Caco-2 (cell line): ENCODE data around the gene GINS2. TPM values are rescaled to one million over a fixed set of nuclear protein-coding genes. Genes with fewer than 3 reads are reported as not detected.

ENCODE experiments used
- BruUV-seq: library from RNA; stranded (reverse); fragments of 400-500 nt; replicated peaks from 2 replicates; lab custom pipeline; 2021; lab: Mats Ljungman, UMichigan
- CTCF ChIA-PET: fragments of 300-600 bp; sonication (Branson Sonifier 250); formaldehyde crosslinking; loops from one replicate; lab custom pipeline; 2022; ENCODE audit warnings: antibody characterized with exemption; lab: Charles Lee
- POLR2A ChIA-PET: fragments of 300-600 bp; sonication (Branson Sonifier 250); formaldehyde crosslinking; loops from one replicate; lab custom pipeline; 2022; ENCODE audit warnings: antibody characterized with exemption; lab: Charles Lee
- DNase-seq, 2 experiments: peaks; one replicate each; pipeline versions ENCODE4 v3.0.0 to v3.0.0-alpha.2; 2020 to 2022
- H3K27me3 ChIP-seq: replicated peaks from 2 replicates; pipeline ENCODE4 v1.6.0; 2011; ENCODE audit warnings: low read length; ENCODE audit not compliant: control insufficient read depth, insufficient read depth
- H3K36me3 ChIP-seq: 2 replicates; pipeline ENCODE4 v1.5.1; 2011; ENCODE audit warnings: low read length; ENCODE audit not compliant: control insufficient read depth, insufficient read depth
- H3K4me1 ChIP-seq: fragments of 250-450 bp; sonication (Bioruptor Pico); 2 replicates; pipeline ENCODE4 v1.5.1; 2020; ENCODE audit warnings: mild to moderate bottlenecking
- H3K4me3 ChIP-seq: 2 replicates; pipeline ENCODE4 v1.5.1; 2011; ENCODE audit warnings: low read depth, mild to moderate bottlenecking, control low read depth, low read length
- H3K9me3 ChIP-seq: fragments of 250-450 bp; sonication (Bioruptor Pico); 2 replicates; pipeline ENCODE4 v1.5.1; 2020; ENCODE audit warnings: mild to moderate bottlenecking, moderate library complexity
- H3K27ac Mint-ChIP-seq: one replicate; pipeline ENCODE4 v1.8.0; 2022; ENCODE audit warnings: mixed read lengths; ENCODE audit not compliant: unreplicated experiment
- H3K27me3 Mint-ChIP-seq: one replicate; pipeline ENCODE4 v1.8.0; 2022; ENCODE audit warnings: mixed read lengths; ENCODE audit not compliant: insufficient read depth, unreplicated experiment
- H3K36me3 Mint-ChIP-seq: one replicate; pipeline ENCODE4 v1.8.0; 2022; ENCODE audit warnings: mild to moderate bottlenecking, mixed read lengths; ENCODE audit not compliant: insufficient read depth, unreplicated experiment
- H3K4me1 Mint-ChIP-seq: one replicate; pipeline ENCODE4 v1.8.0; 2022; ENCODE audit warnings: low read depth, mixed read lengths; ENCODE audit not compliant: unreplicated experiment
- H3K4me3 Mint-ChIP-seq: one replicate; pipeline ENCODE4 v1.8.0; 2022; ENCODE audit warnings: mild to moderate bottlenecking, moderate library complexity, mixed read lengths; ENCODE audit not compliant: unreplicated experiment
- H3K9me3 Mint-ChIP-seq: one replicate; pipeline ENCODE4 v1.8.0; 2022; ENCODE audit warnings: mixed read lengths; ENCODE audit not compliant: unreplicated experiment
- CTCF ChIP-seq, 2 experiments: fragments of 200-600 bp in 1 of 2; IDR thresholded peaks; 1 replicate in 1 of 2; 2 replicates in 1 of 2; pipeline versions ENCODE4 v1.5.1 to v1.8.0; 2011 to 2022; ENCODE audit warnings: antibody characterized with exemption in 1 of 2, control low read depth in 1 of 2, inconsistent platforms in 1 of 2, low read depth in 1 of 2, low read length in 1 of 2, mild to moderate bottlenecking in 1 of 2, moderate library complexity in 1 of 2; ENCODE audit not compliant: insufficient read depth in 1 of 2, severe bottlenecking in 1 of 2, unreplicated experiment in 1 of 2
- intact Hi-C: fragments of 100-400 bp; cut with micrococcal nuclease; formaldehyde crosslinking; loops from one replicate; pipeline ENCODE4 v1.10.0; 2022; ENCODE audit not compliant: unreplicated experiment
- total RNA-seq: library from RNA; stranded (reverse); gene quantifications from 2 replicates; pipeline ENCODE4 v1.2.3, GENCODE V29; 2022

The GINS2 gene
- total RNA-seq, 1 experiment from 2014 or later, result 62.9 TPM

- Mint-ChIP-seq H3K4me3 (no peak overlapping the region), H3K27ac (no peak overlapping the region), H3K4me1 (peaks cover 16% of the 10 kb centered on the region), H3K36me3 (peaks cover 66% of the 10 kb centered on the region), H3K27me3 (no peaks in the 10 kb centered on the region), H3K9me3 (no peaks in the 10 kb centered on the region)
- intact Hi-C loops, result no loop called here
- no peak for DNase-seq
- TF ChIP-seq CTCF (IDR thresholded peaks at IDR 0.05; ENCODE audit: insufficient read depth in 1 of 2, low read depth in 1 of 2, low read length in 1 of 2, severe bottlenecking in 1 of 2, unreplicated experiment in 1 of 2), result no peak
- BruUV-seq, result no TSS peak
- ChIA-PET CTCF (no interaction called here), POLR2A (no interaction called here)
- Histone ChIP-seq H3K4me1 (peaks cover 20% of the 10 kb centered on the region), H3K27me3 (no peaks in the 10 kb centered on the region), H3K9me3 (no peaks in the 10 kb centered on the region), H3K4me3 (no peak overlapping the region), H3K36me3 (peaks cover 2% of the 10 kb centered on the region)
Measured at GRCh38 chr16:85640585-85640984, 48.2 kb downstream of the GINS2 start.

GRCh38 chr16:85640254-85640558 is 48.5 kb downstream of the GINS2 start:
- no peak for TF ChIP-seq CTCF (IDR thresholded peaks at IDR 0.05; ENCODE audit: insufficient read depth in 1 of 2, low read depth in 1 of 2, low read length in 1 of 2, severe bottlenecking in 1 of 2, unreplicated experiment in 1 of 2)
- peaks cover 17% of the 10 kb centered on the region for H3K4me1 ChIP-seq
- POLR2A ChIA-PET, result no interaction called here
- Mint-ChIP-seq H3K4me3 (no peak overlapping the region), H3K9me3 (no peaks in the 10 kb centered on the region), H3K36me3 (peaks cover 64% of the 10 kb centered on the region), H3K27ac (no peak overlapping the region), H3K27me3 (no peaks in the 10 kb centered on the region), H3K4me1 (peaks cover 13% of the 10 kb centered on the region)
- DNase-seq, result no peak
- no peaks in the 10 kb centered on the region for H3K9me3 ChIP-seq
- BruUV-seq, result no TSS peak
- peaks cover 2% of the 10 kb centered on the region for H3K36me3 ChIP-seq
- no peaks in the 10 kb centered on the region for H3K27me3 ChIP-seq
- CTCF ChIA-PET, result no interaction called here
- intact Hi-C loops, result no loop called here
- H3K4me3 ChIP-seq, result no peak overlapping the region

- Mint-ChIP-seq H3K36me3 (peaks cover 64% of the 10 kb centered on the region), H3K27me3 (no peaks in the 10 kb centered on the region), H3K4me1 (peaks cover 8% of the 10 kb centered on the region), H3K4me3 (no peak overlapping the region), H3K9me3 (no peaks in the 10 kb centered on the region), H3K27ac (no peak overlapping the region)
- intact Hi-C loops, result no loop called here
- POLR2A ChIA-PET, result no interaction called here
- BruUV-seq, result no TSS peak
- Histone ChIP-seq H3K36me3 (peaks cover 2% of the 10 kb centered on the region), H3K4me1 (peaks cover 11% of the 10 kb centered on the region), H3K9me3 (no peaks in the 10 kb centered on the region), H3K27me3 (no peaks in the 10 kb centered on the region), H3K4me3 (no peak overlapping the region)
- no peak for TF ChIP-seq CTCF (IDR thresholded peaks at IDR 0.05; ENCODE audit: insufficient read depth in 1 of 2, low read depth in 1 of 2, low read length in 1 of 2, severe bottlenecking in 1 of 2, unreplicated experiment in 1 of 2)
- DNase-seq, result no peak
- CTCF ChIA-PET, result no interaction called here
Measured at GRCh38 chr16:85639529-85640253, 49.1 kb downstream of the GINS2 start.
